Iris pigment epithelial cell (primary cell): Measurements from ENCODE around the gene RPS24.

Source experiments
- DNase-seq: peaks from one replicate; pipeline ENCODE4 v3.0.0-alpha.2; 2011; ENCODE audit warnings: low read depth

The RPS24 gene

DNA sequence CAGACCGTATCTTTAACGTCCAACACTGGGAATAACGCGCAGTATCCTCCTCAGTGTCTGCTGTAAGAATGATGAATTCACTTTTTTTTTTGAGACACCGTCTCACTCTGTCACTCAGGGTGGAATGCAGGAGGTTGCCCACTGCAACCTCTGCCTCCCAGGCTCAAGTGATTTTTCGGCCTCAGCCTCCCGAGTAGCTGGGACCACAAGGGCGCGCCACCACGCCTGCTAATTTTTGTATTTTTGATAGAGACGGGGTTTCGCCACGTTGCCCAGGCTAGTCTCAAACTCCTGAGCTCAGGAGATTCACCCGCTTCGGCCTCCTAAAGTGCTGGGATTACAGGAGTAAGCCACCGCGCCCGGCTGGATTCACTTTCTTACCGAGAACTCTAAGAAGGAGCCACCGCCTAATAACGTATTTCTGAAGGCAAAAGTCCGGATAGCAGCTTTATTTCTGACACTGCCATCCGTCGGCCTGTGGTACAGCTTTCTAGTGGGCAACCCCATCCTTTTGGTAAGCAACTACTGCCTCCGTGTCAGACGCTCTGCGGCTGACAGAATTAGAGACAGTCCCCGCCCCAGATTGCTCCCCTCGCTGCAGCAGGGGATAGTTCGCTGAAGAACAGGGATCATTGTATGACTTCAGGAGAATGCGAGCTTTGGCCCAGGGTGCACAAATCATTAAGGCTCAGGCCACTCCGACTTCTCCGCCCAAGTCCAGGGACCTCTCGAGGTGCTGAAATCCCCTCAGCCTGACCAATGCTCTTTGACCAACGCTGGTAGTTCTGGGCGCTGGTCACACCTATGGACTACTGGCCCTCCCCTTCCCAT lies 5.0 kb upstream of the RPS24 start:
- peak; percentile 67 for DNase-seq

DNA sequence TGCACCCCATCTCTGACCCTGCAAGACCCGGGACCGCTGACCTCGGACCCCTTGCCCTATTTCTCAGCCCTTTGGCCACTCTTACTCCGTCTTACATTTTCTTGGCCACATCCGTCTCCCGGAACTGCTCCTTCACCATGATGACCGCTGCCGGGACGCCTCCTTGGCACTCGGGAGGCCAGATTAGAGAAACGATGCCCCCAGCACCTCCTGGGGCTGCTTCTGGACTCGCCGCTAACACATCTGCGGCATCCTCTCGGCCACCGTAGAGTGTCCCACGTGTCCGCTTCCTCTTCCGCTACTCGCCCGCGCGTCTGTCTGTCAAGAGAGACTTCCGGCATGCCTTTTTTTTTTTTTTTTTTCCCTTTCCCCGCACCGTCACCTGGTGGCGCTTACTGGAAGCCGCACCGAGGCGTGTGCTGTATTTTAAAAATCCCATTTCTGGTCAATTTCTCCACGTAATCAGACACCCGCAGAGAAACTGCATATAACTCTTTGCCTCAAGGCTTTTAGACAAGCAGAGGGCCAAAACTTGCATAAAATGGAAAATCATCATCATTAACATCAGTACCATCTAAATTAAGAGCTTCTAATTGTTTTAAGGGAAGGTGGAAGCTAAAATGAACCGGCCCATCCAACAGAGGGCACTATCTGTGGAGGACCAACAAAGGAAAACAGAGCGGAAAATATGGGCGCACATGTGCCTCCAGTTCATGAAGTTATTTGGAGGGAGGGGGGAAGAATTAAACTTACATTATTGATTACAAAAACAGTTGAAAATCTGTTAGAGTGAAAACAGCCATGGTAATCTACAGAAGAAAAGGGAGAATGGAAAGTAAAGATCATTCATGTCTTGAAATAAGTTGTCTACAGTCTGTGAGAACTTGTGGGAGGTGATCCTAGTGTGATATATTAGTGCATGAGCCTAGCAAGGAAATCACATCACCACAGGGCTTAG lies 4.1 kb upstream of the RPS24 start, which contains the start of gene POLR3A:
TSS of gene POLR3A (minus strand) at position 247 of the 958 bp plus-strand sequence. CDS start at position 139, 108 bp downstream.
- peak; percentile 99 for DNase-seq

DNA sequence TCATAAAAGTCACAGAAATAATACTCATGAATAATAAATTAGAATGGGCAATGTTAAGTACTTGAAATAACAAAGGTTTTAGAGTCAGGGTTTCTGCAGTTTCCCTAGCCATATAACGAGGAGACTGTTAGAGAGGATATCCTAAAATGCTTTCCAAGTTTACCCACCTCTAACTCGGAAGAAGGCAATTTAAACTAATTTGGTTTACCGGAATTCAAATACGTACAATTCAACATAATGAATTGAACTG lies 351 bp upstream of the RPS24 start:
- DNase-seq = no peak

DNA sequence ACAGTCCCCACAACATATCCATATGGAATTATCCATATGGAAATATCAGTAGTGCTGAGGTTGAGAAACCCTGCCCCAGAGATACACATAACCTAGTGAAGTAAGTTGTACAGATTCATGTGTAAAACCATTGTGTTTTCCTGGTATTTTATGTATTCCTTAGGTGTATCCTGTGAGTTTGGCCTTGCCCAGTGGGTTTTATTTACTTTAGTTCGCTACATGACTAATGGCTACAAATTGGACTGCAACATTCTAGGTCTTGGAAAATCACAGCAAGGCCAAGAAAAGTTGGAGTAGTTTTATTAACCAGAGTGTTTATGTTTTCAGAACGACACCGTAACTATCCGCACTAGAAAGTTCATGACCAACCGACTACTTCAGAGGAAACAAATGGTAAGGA lies 1.4 kb downstream of the RPS24 start:
- DNase-seq = peak; percentile 43

DNA sequence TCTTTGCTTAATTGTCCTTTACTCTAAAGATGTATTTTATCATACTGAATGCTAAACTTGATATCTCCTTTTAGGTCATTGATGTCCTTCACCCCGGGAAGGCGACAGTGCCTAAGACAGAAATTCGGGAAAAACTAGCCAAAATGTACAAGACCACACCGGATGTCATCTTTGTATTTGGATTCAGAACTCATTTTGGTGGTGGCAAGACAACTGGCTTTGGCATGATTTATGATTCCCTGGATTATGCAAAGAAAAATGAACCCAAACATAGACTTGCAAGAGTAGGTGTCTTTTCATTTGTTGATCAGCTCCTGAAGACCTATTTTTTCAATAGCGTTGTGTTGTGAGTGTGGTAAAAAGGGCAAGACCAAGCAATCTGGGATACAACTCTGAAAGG lies 1.8 kb downstream of the RPS24 start:
- no peak for DNase-seq

DNA sequence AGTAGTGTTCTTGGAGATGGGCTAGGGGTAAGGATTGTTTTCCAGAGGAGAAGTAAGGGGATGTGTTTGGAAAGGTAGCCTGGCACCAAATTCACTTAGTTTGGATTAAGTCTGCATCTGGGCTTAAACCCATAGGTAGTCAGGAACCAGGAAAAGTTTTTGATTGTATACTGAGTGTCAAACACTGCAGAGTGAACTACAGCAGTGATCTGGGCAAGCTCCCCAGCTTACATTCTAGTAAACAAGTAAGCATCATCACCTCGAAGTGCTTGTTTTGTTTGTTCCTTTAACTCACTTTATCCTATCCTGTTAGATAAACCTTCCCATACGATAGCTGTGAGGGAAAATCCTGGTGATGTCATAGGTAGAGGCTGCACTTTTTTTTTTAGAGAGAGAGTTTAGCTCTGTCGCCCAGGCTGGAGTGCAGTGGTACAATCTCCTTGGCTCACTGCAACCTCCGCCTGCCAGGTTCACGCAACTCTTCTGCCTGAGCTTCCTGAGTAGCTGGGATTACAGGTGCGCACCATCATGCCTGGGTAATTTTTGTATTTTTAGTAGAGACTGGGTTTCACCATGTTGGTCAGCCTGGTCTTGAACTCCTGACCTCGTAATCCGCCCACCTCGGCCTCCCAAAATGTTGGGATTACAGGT lies 2.4 kb downstream of the RPS24 start:
- DNase-seq = no peak

DNA sequence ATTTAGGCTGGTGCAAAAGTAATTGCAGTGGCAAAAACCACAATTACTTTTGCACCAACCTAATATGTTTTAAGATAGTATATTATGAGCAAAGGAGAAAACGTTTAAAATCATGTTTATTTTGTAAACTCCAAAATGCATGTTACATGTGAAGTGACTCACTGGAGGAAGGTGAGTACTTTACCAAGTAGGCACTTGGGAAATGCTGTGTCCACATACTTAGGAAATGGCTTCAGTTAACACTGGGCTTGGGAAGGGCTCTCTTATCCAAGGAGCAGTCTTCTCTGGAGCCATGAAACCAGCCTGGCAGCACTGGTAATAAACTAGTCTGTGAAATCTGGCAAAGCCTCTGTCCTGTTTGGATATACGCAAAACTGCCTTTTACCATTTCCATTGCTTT lies 4.4 kb downstream of the RPS24 start:
- DNase-seq = peak; percentile 49

DNA sequence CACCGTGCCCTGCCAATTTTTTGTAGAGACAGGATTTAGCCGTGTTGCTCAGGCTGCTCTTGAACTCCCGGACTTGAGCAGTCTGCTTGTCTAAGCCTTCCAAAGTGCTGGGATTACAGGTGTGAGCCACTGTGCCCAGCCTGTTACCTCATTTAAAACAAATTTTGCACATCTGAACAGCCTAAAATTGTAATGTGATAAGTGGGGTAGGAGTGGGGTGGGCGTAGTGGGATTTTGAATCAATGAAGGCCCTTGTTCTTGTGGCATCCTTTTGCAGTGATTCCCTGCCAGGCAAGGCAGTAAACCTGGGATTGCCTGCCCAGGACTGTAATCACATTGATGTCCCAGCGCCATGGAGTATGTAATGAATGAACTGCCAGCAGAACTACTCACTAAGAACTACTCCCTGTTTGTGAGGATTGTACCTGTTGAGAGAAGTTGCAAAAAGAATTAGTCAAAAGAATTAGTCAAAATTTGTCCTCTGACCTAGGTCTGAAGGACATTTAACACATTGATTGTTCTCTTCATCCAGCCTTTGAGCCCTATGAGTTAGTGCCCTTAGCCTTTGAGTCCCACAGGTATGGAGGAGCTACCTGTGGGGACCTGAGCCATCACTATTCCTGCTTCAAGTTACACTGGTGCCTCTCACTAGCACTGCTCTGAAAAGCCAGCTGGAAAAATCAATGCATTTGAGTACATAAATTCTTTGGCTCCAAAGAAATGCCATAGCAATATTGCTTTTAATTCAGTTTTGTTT lies 5.3 kb downstream of the RPS24 start:
- DNase-seq = no peak

DNA sequence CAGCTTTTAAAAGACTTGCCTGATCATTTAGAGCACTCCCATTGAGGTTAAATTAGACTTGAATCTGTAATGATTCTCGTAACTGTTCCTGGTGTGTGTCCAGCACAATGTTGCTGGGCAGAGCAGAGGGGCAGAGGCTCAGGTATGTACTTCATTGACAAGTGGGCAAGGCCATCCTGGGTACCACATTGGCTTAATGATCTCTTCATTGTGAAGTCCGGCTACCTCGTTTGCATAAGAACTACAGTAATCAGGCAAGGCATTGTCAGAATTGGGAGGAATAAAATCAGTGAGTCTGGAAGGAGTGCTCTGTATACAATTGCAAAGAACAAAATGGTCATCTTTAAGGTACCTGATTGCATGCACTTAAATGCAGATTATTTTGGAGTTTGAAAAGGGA lies 6.1 kb downstream of the RPS24 start:
- DNase-seq = no peak

DNA sequence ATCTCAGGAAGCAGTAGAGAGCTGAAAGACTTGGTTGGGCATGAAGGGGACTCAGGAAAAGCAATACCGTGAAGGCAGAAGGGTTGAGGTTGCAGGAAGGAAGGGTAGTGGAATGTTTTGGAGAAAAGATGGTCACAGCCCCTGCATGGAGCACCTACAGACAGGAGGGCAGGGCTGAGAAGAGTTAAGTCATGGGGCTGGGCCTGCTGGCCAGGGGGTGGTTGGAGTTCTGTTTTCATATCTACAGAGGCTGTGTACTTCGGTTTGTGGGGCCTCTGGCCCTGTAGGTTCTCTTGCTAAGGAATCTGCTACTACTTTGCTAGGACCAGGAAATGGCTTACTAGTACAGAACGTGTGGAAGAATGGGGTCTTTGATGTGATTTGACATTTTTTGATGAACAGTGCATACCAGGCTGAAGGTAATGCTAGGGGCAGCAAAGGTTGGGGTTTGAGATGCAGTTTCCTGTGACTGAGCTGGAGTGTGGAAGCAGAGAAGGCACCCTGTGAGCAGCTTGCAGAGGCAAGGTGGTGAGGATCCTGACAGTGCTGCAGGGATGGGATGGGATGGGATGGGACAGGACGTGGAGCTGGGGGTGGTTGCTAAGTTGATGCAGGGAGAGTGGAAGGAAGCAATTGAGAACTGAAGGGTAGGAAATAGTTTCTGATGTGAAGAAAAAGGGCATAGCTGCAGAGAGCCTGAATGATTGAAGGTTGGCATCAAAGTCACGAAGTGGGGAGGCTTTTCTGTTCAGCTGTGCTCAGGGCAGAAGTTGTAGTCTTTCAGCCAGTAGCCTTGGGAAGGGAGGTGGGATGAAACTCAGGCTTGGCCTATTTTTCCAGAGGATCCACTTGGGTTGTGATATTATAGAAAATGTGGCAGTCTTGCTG lies 7.8 kb downstream of the RPS24 start:
- no peak for DNase-seq

DNA sequence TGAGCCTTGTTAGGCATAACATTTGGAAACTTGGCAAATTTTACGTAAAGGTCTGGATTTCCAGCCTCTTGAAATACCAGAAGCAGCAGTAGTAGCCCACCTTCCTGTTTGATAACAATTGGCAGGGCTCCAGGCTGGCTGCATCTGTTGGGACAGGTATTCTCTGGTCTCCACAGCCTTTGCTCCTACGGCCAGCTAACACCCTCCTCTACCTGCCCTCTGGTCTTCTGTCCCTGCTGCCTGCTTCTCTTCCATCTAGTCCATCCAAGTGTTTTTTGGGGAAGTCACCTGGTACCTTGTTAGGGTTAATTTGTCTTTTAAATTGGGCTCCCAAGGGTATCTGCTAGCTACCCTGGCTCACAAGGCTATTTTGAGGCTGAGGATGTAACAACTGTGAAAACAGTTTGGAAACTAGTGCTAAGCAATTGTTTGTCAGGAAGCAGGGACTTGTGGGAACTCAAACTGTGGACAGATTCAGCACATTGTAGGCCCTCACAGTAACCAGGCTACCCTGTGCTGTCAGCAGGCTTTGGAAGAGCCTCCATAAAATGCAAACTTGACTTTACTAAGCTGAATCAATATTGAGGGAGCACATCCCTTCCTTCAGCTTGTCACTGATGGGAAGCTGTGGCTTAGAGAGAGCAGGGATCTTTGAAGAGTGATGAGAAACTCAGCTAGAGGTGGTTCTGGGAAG lies 8.5 kb downstream of the RPS24 start:
- no peak for DNase-seq

DNA sequence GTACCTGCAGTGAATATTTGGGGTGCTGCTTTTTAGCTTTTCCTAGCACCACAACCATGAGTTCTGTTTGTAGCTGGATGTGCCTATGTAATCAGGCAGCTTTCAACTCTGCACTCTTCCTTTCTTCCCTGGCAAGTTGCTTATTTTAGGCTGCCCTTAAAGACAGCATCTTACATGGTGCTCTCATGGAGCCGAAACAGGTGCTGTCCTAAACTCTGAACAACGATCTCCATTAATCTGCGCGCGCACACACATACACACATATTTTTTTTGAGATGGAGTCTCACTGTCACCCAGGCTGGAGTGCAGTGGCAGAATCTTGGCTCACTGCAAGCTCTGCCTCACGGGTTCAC lies 9.1 kb downstream of the RPS24 start:
- no peak for DNase-seq

DNA sequence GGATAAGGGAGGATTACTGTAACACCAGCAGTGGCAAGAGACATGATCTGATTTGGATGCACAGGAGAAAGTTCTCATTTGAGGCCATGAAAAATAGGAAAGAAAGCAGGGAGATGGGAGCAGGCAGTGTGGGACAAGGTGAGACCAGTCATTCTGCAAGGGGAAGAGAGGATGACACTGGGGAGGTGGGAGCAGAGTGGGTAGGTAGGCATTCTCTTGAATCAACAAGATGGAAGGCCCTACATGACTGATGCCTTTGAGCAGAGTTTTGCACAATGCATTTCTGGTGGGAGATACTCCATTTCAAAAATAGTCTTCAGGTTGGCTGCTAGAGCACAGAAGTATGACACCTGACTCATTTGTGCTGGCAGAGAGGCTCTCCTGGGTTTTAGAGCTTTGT lies 10.5 kb downstream of the RPS24 start:
- DNase-seq = no peak

DNA sequence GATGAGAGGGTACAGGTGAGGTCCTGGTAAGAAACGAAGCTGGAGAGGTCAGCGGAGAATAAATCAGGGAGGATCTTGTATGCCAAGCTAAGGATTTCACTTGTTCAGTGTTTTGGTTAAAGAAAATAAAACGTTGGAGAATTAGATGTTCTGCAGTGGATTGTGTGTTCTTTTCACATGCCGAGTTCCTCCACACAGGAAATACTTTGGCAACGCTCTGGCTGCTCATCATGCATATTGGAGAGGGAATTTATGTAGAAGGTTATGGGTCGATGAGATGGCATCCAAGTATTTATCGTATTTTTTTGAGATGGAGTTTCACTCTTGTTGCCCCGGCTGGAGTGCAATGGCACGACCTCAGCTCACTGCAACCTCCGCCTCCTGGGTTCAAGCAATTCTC lies 11.0 kb downstream of the RPS24 start:
- peak; percentile 46 for DNase-seq

DNA sequence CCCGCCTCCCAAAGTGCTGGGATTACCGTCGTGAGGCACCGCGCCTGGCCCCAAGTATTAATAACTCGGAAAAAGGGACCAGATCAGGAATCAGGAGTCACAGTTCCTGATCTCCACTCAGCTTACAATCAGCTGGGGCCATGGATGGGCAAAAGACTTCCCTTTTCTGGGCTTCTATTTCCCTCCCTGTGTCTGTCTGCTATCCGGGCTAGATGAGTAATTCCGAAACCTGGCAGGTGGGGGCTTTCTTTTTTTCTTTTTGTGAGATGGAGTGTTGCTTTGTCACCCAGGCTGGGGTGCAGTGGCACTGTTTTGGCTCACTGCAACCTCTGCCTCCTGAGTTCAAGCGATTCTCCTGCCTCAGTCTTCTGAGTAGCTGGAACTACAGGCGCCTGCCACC lies 11.6 kb downstream of the RPS24 start:
- DNase-seq = no peak

DNA sequence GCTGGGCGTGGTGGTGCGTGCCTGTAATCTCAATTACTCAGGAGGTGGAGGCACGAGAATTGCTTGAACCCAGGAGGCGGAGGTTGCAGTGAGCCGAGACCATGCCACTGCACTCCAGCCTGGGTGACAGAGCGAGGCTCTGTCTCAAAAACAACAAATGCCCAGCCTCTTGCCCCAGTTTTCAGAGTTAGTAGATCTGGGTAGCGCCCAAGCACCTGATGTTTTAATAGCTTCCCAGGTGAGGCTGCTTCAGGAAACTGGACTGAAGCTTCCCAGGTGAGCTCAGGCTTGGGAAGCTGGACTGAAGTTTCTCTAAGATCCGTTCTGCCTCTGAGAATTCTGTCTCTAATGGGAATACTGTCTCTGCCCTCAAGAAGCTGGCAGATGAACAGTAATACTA lies 12.2 kb downstream of the RPS24 start:
- DNase-seq = no peak

DNA sequence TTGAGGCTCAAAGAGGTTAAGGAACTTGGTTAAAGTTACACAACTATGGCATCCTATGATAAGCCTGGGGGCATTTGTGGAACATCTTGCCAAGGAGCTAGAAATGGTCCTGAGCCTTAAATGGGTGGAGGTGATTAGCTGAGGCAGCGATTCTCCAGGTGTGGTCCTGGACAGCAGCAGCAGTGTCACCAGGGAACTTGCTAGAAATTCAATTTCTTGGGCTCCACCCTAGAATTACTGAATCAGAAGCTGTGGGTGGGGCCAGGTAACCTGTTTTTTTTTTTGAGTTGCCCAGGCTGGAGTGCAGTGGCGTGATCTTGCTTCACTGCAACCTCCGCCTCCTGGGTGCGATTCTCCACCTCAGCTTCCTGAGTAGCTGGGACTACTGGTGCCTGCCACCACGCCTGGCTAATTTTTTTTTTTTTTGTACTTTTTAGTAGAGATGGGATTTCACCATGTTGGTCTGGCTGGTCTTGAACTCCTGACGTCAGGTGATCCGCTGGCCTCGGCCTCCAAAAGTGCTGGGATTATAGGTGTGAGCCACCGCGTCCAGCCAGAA lies 13.1 kb downstream of the RPS24 start:
- DNase-seq = no peak

DNA sequence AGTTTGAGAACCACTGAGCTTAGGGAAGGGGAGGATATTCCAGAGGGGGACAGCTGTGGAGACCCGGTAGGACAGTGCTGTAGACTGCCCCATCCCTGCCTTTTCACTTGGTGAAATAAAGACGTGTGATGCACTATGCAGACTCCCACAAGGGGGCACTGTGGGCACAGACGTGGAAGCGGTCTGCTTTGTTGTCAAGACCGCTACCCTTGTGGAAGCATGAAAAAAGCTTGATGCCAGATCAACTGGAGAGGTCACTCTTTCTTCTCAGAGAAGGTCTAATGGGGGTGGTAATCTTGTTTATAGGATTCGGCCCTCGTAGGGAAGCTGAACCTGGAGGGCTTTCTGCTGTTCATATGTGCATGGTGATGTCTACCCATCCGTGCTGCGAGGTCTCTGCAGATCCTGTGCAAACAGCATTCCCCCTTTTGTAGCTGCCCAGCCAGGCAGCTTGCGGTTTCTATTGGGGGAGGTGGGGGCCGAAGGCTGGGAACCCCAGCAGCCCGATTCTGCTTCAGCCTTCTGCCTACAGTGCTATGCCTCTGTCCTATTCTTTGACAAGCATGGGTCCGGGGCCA lies 13.7 kb downstream of the RPS24 start:
- DNase-seq = peak; percentile 82

DNA sequence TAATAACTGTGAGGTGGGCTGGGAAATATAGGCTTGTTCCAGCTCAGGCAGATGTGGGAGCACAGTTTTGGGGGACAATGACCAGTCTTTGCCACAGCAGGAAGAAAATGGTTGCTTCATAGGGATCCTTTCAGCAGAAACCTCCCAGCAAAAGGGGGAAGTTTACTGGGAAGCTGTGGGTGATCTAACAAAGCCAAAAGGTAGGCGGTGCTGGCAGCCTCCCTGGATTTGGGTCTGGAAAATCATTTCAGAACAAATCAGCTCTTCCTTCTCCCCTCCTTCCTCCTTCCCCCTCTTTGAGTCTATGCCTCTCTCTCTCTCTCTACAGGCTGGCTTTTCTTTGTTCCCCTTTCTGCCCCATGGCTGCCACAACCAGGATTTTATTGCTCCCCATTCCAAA lies 16.2 kb downstream of the RPS24 start:
- DNase-seq = no peak
